SJSA1 (cell line): ENCODE data around the gene ECHS1. TPM values are rescaled to one million over a fixed set of nuclear protein-coding genes. Genes with fewer than 3 reads are reported as not detected.
"Not testable (repeated sequence)": the region's sequence is repeated elsewhere in the genome, so short reads cannot be mapped to it uniquely, and the experiment has no call there.

ENCODE experiments used
- DNase-seq, 2 experiments: peaks; one replicate each; pipeline ENCODE4 v3.0.0-alpha.2; 2015 to 2020; ENCODE audit warnings: low spot score in 2 of 2, low read depth in 1 of 2
- H3K27ac ChIP-seq: fragments of 250-450 bp; sonication (Bioruptor Pico); 2 replicates; pipeline ENCODE4 v1.5.1; 2020; ENCODE audit warnings: mild to moderate bottlenecking, moderate library complexity
- H3K27me3 ChIP-seq: fragments of 250-450 bp; sonication (Bioruptor Pico); replicated peaks from 2 replicates; pipeline ENCODE4 v1.5.1; 2020; ENCODE audit warnings: mild to moderate bottlenecking, moderate library complexity
- H3K36me3 ChIP-seq: fragments of 250-450 bp; sonication (Bioruptor Pico); 2 replicates; pipeline ENCODE4 v1.5.1; 2020; ENCODE audit warnings: mild to moderate bottlenecking
- H3K4me1 ChIP-seq: fragments of 250-450 bp; sonication (Bioruptor Pico); replicated peaks from 2 replicates; pipeline ENCODE4 v1.6.1; 2021; ENCODE audit warnings: mild to moderate bottlenecking
- H3K4me3 ChIP-seq: fragments of 250-450 bp; sonication (Bioruptor Pico); 2 replicates; pipeline ENCODE4 v1.5.1; 2020; ENCODE audit warnings: mild to moderate bottlenecking
- H3K9me3 ChIP-seq: fragments of 250-450 bp; sonication (Bioruptor Pico); replicated peaks from 2 replicates; pipeline ENCODE4 v1.5.1; 2020; ENCODE audit warnings: mild to moderate bottlenecking
- total RNA-seq: library from RNA; depleted of rRNA; stranded (reverse); fragments of >200 nt; shearing (Covaris generic); gene quantifications from 2 replicates; pipeline ENCODE4 v1.2.3, GENCODE V29; 2014

Gene ECHS1
- total RNA-seq, 1 experiment from 2014 or later = 106 TPM

- no peaks in the 10 kb centered on the region for H3K9me3 ChIP-seq
- DNase-seq = no peak
- H3K4me3 ChIP-seq = peak overlapping the region; percentile 77
- peak overlapping the region; percentile 57; the same call in 1 of the 2 replicates for H3K27ac ChIP-seq
- no peaks in the 10 kb centered on the region for H3K27me3 ChIP-seq
- H3K4me1 ChIP-seq = peaks cover 8% of the 10 kb centered on the region
- H3K36me3 ChIP-seq = peaks cover 24% of the 10 kb centered on the region
These were observed 20.4 kb upstream of the ECHS1 start for GRCh38 chr10:133393401-133394063.

GRCh38 chr10:133391761-133392518 lies 18.8 kb upstream of the ECHS1 start:
- H3K9me3 ChIP-seq = no peaks in the 10 kb centered on the region
- H3K27me3 ChIP-seq = no peaks in the 10 kb centered on the region
- H3K4me3 ChIP-seq = no peak overlapping the region
- H3K27ac ChIP-seq = no peak overlapping the region
- no peak for DNase-seq
- H3K4me1 ChIP-seq = peaks cover 8% of the 10 kb centered on the region
- peaks cover 15% of the 10 kb centered on the region for H3K36me3 ChIP-seq

GRCh38 chr10:133391249-133391635 lies 18.1 kb upstream of the ECHS1 start:
- Histone ChIP-seq H3K36me3 (peaks cover 11% of the 10 kb centered on the region), H3K4me1 (peaks cover 8% of the 10 kb centered on the region), H3K27ac (no peak overlapping the region), H3K4me3 (no peak overlapping the region), H3K27me3 (no peaks in the 10 kb centered on the region), H3K9me3 (no peaks in the 10 kb centered on the region)
- DNase-seq = no peak

GRCh38 chr10:133390597-133391248 lies 17.6 kb upstream of the ECHS1 start:
- no peak overlapping the region for H3K27ac ChIP-seq
- H3K36me3 ChIP-seq = peaks cover 6% of the 10 kb centered on the region
- no peak for DNase-seq
- no peaks in the 10 kb centered on the region for H3K9me3 ChIP-seq
- no peaks in the 10 kb centered on the region for H3K27me3 ChIP-seq
- H3K4me3 ChIP-seq = no peak overlapping the region
- peaks cover 11% of the 10 kb centered on the region for H3K4me1 ChIP-seq

GRCh38 chr10:133388973-133389818 lies 16.0 kb upstream of the ECHS1 start:
- DNase-seq = peak in 1 of 2 experiments; percentile 38
- Histone ChIP-seq H3K27me3 (no peaks in the 10 kb centered on the region), H3K9me3 (no peaks in the 10 kb centered on the region), H3K27ac (no peak overlapping the region), H3K4me3 (no peak overlapping the region), H3K4me1 (peaks cover 9% of the 10 kb centered on the region), H3K36me3 (peaks cover 2% of the 10 kb centered on the region)

GRCh38 chr10:133388236-133388972 lies 15.2 kb upstream of the ECHS1 start:
- H3K36me3 ChIP-seq = no peaks in the 10 kb centered on the region; the same call in 1 of the 2 replicates
- H3K27ac ChIP-seq = no peak overlapping the region
- no peaks in the 10 kb centered on the region for H3K9me3 ChIP-seq
- H3K4me3 ChIP-seq = no peak overlapping the region
- no peaks in the 10 kb centered on the region for H3K27me3 ChIP-seq
- no peak for DNase-seq
- H3K4me1 ChIP-seq = peaks cover 9% of the 10 kb centered on the region

- not testable (repeated sequence) for H3K27ac ChIP-seq, DNase-seq, H3K4me1 ChIP-seq, H3K9me3 ChIP-seq, H3K4me3 ChIP-seq, H3K36me3 ChIP-seq, H3K27me3 ChIP-seq
These were observed 13.8 kb upstream of the ECHS1 start for GRCh38 chr10:133386951-133387350.

GRCh38 chr10:133385214-133385613 lies 12.1 kb upstream of the ECHS1 start:
- H3K27me3 ChIP-seq = no peaks in the 10 kb centered on the region
- H3K4me3 ChIP-seq = no peak overlapping the region
- no peaks in the 10 kb centered on the region for H3K9me3 ChIP-seq
- no peak for DNase-seq
- no peaks in the 10 kb centered on the region; the same call in 1 of the 2 replicates for H3K36me3 ChIP-seq
- no peak overlapping the region for H3K27ac ChIP-seq
- peaks cover 9% of the 10 kb centered on the region for H3K4me1 ChIP-seq

- Histone ChIP-seq H3K4me3 (no peak overlapping the region), H3K4me1 (peaks cover 16% of the 10 kb centered on the region), H3K36me3 (no peaks in the 10 kb centered on the region; the same call in 1 of the 2 replicates), H3K27ac (no peak overlapping the region), H3K27me3 (no peaks in the 10 kb centered on the region), H3K9me3 (no peaks in the 10 kb centered on the region)
- DNase-seq = no peak
These were observed 10.9 kb upstream of the ECHS1 start for GRCh38 chr10:133384071-133384470.

GRCh38 chr10:133383551-133383950 lies 10.4 kb upstream of the ECHS1 start:
- Histone ChIP-seq H3K4me3 (no peak overlapping the region), H3K4me1 (peaks cover 18% of the 10 kb centered on the region), H3K9me3 (0 out of 2 replicates have a peak, but pooled peaks cover 2% of the 10 kb centered on the region), H3K27me3 (no peaks in the 10 kb centered on the region), H3K27ac (no peak overlapping the region), H3K36me3 (peaks cover 2% of the 10 kb centered on the region)
- no peak for DNase-seq

GRCh38 chr10:133381036-133381435 lies 7.9 kb upstream of the ECHS1 start:
- no peaks in the 10 kb centered on the region for H3K27me3 ChIP-seq
- H3K36me3 ChIP-seq = peaks cover 5% of the 10 kb centered on the region
- 0 out of 2 replicates have a peak, but pooled peaks cover 5% of the 10 kb centered on the region for H3K9me3 ChIP-seq
- no peak overlapping the region for H3K27ac ChIP-seq
- peaks cover 25% of the 10 kb centered on the region for H3K4me1 ChIP-seq
- H3K4me3 ChIP-seq = no peak overlapping the region
- no peak for DNase-seq

GRCh38 chr10:133379801-133380666 lies 6.9 kb upstream of the ECHS1 start:
- peak overlapping the region; percentile 69 for H3K4me3 ChIP-seq
- DNase-seq = no peak
- peaks cover 5% of the 10 kb centered on the region; the same call in 1 of the 2 replicates for H3K36me3 ChIP-seq
- no peak overlapping the region for H3K27ac ChIP-seq
- H3K9me3 ChIP-seq = 0 out of 2 replicates have a peak, but pooled peaks cover 5% of the 10 kb centered on the region
- peaks cover 18% of the 10 kb centered on the region for H3K4me1 ChIP-seq
- no peaks in the 10 kb centered on the region for H3K27me3 ChIP-seq
